Dermis blood vessel endothelial cell (primary cell): ENCODE results near the gene DLG1. TPM values are rescaled to one million over a fixed set of nuclear protein-coding genes. Genes with fewer than 3 reads are reported as not detected.
"Not testable (repeated sequence)": the region's sequence is repeated elsewhere in the genome, so short reads cannot be mapped to it uniquely, and the experiment has no call there.

Experiments
- DNase-seq: peaks from one replicate; pipeline ENCODE4 v3.0.0; 2010
- total RNA-seq: library from RNA; depleted of rRNA; stranded (reverse); fragments of >200 nt; gene quantifications from 2 replicates; pipeline ENCODE4 v1.2.3, GENCODE V29; 2014

The DLG1 gene
- total RNA-seq, 1 donor from 2014 or later = 82.2 TPM

DNA sequence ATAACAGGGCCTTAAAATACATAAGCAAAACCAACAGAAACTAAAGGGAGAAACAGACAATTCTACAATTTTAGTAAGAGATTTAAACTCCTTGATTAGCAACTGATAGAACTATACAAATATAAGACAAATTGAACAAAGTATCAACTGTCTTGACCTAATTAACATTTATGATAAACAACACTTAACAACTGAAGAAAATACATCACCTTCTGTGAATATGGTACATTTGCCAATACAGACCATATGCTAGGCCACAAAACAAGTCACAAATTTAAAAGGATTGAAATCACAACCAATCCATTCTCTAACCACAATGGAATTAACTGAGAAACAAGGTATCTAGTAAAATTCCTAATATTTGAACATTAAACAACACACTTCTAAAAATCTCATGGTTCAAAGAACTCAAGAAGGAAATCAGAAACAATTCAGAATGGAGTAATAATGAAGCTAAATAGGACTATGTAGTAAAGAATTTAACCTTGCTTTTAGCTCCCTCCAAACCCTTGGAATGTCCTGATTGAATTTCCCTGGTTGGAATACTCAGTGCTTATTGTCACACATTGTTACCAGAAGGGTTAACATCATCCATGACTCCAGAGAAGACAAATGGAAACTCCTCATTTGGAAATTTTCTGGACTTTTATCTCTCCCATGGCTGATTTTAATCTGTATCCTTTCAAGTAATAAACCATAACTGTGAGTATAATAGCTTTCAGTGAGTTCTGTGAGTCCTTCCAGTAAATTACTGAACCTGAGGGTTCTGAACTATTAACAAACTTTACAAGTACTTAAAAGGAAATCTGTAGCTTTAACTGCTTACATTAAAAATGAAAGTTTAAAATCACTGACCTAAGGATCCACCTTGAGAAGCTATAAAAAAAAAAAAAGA is 88.8 kb downstream of the DLG1 start:
- DNase-seq = no peak

DNA sequence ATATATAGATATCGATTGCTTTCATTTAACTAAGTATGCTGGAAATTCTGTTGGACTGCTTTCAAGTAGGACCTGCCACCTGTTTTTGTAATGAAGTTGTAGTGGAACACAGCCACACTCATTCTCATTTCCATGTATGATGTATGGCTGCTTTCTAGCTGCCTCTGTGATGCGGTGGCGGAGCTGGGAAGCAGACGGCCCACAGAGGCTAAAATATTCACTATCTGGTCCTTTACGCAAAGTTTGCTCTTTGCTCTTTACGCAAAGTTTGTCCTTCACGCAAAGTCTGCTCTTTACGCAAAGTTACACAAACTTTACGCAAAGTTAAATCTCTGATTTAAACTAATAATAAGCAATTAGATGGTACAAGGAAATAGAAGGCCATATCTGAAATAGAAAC is 91.5 kb downstream of the DLG1 start:
- no peak for DNase-seq

DNA sequence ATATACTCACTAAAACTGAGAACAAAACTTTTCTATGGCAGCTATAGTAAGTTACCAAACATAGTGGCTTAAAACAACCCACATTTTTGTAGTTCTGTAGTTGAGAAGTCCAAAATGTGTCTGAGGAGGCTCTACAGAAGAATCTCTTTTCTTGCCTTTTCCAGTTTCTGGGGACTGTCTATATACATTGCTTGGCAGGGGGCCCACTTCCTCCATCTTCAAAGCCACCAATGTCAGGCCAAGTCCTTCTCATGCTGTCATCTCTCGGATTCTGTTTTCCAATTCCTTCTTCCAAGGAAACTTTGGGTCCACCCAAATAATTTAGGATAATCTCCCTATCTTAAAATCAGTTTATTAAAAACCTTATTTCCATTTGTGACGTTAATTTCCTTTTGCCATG is 92.7 kb downstream of the DLG1 start:
- DNase-seq = no peak

DNA sequence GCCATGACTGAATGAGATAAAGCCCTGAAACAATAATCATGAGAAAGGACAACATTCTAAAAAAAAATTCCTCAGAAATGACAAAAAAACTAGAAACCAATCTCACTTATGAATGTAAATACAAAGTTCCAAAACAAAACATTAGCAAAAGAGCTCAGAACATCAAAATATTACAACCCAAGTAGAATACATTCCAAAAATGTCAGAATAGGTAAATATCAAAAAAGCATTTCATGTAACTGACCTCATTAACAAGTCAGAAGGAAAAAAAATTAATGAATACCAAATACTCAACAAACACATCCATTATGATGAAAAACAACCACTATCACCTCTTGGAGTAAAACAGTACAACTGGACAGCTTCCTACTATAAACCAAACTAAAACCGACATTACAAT is 93.1 kb downstream of the DLG1 start:
- no peak for DNase-seq

DNA sequence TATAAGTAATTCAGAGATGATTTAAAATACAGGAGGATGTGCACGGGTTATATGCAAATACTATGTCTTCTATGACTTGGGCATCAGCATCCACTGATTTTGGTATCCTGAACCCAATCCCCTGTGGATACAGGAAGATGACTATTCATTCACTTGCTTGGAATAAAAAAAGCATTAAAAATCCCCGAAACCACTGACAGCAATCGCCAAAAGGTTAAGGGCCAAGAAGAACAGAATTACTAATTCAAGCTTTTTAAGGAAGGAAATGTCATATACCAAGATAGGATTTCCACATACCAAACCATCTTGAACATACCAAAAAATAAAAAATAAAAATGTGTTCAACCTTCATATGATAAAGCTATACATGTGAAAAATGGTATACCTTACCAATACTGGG is 93.7 kb downstream of the DLG1 start:
- DNase-seq = no peak

DNA sequence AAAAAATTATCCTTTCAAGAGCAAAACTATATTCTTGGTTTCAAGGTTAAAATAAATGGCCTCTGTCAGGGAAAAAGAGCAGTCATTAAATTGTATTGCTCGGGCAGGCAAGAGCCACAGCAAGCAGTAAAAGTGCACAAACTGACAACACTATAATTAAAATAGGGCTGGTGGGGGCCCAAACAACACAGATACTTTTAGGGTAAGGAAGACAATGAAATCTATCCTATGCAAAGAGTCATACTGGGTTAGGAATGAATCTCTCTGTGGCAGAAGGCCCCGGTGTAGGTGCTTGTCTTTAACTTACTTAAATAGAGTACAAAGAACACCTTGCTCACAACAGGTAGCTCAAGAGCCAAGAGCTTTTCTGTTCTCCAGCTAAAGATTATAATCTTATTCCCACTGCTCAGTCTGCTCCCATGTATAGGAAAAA is 94.7 kb downstream of the DLG1 start:
- no peak for DNase-seq

DNA sequence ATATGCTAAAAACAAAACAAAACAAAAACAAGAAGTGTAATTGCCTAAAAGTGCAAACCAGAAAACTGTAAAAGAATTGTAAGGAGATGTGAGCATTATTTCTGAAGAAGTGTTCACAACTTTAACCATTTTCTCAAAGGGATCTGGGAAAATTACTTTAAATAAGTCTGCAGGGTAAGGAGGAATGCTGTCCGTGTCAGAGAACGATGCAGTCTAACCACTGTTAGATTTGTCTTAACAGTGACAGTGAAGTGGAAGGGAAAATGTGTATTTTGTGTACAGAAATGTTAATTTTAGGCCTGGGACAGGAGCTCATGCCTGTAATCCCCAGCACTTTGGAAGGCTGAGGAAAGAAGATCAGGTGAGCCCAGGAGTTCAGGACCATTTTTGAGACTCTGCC is 95.7 kb downstream of the DLG1 start:
- no peak for DNase-seq

DNA sequence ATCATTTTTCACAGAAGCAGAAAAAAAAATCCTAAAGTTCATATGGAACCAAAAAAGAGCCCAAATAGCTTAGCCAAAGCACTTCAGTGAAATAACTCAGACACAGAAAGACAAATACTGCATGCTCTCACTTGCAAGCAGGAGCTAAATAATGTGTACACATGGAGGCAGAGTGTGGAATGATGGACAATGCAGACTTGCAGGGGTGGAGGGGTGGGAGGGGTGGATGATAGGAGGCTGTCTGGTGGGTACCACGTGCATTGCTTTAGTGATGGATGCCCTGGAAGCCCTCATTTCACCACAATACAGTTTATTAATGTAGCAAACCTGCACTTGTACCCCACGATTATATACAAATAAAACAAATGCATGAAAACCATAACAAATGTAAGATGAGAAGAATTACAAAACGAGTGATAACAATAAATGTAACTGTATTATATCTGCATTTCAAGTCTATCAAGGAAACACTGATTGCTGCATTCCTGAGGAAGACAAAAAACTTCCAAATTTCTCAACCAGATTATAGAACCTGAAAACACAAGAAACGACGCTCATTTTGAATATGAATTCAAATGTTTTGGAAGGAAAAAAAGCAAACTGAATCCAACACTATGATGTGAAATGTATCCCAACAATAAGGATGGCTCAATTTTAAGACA is 96.5 kb downstream of the DLG1 start:
- no peak for DNase-seq

DNA sequence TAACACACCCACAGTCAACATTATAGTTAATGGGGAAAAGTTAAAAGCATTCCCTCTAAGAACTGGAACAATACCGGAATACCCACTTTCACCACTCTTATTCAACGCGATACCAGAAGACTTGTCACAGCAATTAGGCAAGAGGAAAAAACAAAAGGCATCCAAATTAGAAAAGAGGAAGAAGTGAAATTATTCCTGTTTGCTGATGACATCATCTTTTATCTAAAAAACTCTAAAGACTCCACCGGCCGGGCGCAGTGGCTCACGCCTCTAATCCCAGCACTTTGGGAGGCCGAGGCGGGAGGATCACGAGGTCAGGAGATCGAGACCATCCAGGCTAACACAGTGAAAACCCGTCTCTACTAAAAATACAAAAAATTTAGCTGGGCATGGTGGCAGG is 97.6 kb downstream of the DLG1 start:
- DNase-seq = not testable (repeated sequence)

DNA sequence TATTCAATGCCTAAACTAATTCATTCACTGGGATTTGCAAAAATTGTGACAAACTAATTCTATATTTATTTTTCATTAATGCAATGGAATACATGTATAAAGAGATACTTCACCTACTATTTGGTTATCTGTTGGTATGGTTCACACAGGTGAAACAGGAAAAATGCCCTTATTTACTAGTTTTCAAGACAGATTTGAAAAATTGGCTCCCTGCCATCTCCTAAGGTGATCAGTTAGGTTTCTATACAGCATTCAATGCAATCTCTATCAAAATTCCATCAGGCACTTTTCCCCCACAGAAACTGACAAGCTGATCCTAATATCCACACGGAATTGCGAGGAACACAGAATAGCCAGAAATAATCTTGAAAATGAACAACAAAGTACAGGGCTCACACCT is 101.1 kb downstream of the DLG1 start:
- DNase-seq = no peak

DNA sequence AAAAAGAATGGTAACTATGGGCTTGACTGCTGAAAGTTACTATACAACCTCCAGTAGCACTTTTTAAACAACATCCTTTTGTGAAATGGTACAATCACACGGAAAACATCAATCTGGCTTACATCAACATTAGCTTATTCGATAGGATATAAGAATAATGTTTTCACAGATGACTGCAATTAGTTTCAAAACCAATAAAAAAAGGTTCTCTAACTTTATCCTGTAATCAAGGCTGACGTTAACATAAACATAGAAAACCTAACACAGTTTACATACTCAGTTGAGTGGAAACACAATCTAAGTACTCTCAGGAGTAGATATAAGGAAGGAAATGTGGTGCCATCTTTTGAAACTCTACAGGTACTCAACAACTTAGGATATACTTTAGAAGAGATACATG is 102.2 kb downstream of the DLG1 start:
- DNase-seq = no peak

DNA sequence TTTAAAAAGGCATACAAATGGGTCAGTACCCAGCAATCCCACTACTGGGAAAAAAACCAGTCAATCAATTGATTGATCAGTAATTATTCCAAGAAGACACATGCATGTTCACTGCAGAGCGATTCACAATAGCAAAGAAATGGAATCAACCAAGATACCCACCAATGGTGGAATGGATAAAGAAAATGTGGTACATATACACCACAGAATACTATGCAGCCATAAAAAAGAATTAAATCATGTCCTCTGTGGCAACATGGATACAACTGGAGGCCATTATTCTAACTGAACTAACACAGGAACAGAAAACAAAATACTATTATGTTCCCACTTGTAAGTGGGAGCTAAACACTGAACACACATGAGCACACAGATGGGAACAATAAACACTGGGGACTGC is 103.1 kb downstream of the DLG1 start:
- no peak for DNase-seq

DNA sequence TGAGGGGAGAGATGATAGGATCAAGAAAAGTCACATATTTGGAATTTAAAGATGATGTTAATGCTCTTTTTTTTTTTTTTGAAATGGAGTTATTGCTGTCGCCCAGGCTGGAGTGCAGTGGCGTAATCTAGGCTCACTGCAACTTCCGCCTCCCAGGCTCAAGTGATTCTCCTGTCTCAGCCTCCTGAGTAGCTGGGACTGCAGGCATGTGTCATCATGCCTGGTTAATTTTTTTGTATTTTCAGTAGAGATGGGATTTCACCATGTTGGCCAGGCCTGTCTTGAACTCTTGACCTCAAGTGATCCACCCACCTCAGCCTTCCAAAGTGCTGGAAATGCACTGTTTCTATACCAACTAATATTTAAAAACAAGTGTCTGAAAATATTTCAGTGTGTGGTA is 104.7 kb downstream of the DLG1 start:
- not testable (repeated sequence) for DNase-seq

DNA sequence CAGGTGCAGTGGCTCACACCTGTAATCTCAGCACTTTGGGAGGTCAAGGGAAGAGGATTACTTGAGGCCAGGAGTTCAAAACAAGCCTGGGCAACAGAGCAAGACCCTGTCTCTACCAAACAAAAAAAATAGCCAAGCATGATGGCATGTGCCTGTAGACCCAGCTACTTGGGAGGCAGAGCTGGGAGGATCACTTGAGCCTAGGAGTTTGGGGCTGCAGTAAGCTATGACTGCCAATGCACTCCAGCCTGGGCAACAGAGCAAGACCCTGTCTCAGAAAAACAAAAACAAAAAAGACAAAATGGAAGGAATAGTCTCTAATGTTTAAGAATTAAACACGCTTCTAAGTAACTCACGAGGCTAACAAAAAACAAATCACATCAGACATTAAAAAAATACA is 106.5 kb downstream of the DLG1 start:
- no peak for DNase-seq

DNA sequence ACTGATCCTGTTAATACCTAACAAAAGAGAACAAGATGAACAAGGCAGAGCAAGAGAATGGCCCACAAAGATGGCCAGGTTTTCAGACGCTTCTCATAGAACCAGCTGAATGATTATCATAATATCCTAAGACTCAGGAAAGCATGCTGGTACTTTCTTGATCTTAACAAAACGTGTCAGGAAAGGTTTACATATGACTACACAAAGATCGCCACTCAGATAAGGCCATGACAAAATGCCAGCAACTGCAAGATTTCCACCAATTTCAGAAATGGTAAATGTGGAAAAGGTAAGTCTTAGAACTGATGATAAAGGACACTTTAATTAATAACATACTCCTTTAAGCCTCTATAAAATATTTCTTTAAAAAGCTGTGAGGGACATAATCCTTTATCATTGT is 108.8 kb downstream of the DLG1 start:
- DNase-seq = peak; percentile 15

DNA sequence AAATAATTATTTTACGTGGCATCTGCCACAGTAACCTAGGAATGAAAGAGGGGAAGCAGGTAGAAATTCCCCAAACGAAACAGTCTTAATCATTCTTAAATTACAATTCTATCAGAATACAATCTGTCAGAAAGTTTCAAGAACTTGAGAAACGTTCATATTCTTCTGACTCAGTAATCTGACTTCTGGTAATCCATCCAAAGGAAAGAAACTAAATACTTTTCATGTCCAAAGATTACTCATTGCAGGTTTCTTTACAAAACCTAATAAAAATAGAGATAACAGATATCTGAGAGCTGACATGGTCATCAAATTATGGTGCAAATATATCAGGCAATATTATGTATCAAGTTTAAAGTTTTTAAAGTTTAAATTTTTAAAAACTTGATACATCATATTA is 109.4 kb downstream of the DLG1 start:
- DNase-seq = no peak

DNA sequence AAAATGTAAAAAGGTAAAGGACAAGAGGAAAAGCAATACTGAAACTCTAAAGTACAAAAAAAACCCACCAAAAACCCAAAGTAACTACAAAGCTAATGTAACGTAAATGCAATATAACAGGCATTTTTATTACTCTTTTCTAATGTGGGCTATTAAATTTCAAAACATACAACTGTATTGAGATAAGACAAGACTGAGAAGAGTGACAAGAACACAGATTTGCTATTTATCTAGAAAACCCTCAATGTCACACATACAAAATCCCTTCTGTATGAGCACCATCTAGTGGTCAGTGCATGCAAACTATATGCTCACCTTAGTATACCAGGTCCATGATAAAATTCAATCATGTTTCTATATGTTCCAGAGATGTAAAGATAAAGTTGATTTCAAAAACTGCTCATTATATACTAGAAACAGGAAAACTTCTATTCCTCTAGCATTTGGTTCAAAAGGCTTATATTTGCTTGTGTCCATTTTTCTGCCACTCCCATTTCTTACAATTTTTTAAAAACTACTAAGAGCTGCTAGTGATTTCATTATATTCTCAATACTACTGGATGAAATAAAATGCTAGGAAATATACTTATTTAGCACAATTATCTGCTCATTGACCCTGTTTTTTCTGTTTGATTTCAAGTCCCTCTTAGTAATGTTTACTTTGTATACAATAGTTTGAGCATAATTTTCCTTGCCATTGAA is 111.4 kb downstream of the DLG1 start:
- DNase-seq = peak; percentile 80

DNA sequence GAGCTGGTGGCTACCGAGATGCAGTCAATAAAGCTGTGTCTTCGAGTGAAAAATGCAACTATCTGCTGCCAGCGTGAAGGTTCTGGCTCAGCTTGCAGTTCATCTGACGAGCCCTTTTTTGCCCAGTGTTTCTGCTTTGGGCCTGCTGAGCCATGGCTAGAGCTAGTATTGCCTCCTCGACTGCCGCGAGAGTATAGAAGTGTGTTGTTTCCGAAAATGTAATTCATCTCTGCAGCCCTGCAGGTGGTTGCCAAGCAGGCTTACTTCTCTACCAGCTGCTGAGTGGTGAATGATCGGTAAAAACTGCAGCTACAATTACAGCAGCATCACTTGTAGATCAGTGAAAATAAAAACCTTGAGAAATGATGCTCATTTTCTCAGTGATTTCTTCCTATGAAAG is 114.8 kb downstream of the DLG1 start:
- no peak for DNase-seq

DNA sequence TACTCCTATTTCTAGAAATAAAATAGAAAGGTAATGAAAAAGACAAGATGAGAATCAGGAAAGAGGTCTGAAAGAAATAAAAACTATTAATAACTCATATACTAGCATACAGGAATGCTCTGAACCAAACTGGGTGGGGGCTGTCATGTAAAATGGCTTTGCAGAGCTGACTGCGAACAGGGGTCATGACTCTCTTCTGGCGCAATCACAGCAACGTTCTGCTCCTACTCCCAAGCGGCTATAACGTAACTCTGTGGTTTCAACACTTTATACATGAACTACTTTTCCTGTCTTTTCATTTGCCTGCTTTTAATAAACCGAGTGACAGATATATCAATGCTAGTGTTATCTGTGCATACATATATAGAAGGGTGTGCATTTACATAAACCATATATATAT is 116.7 kb downstream of the DLG1 start:
- DNase-seq = peak; percentile 10

DNA sequence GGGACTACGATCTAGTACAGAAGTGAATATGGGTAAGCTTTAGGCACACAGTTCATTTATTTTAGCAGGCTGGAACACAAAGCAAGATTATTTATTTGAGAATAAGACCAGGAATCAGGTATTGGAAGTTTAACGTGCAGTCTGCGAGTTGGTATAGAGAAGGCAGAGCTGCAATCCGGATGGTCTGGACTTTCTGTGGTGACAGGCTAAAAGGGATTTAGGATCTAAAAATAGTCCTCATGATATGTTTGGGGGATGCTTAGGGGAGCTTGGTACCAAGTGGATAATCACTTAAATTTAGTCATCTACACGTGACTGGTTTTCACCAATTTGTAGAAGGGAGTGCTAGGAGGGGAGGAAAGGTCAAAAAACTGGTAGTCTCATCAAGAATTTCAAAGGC is 119.4 kb downstream of the DLG1 start:
- DNase-seq = no peak

DNA sequence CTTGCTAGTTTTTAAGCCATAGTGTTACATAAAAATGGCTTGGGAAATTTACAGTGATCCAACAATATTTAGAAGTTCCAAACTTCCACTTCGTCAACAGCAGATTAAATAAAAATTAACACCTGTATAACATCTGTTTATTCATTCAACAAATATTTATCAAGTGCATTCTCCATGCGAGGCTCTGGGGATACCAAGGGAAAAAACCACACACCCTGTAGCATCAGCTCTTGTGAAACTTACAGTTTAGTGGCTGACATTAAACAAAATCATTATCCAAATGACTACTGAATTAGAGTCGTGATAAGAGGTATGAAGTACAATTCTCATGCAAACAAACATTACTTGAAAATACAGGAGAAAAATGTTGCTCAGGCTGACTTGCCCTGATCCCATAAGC is 122.9 kb downstream of the DLG1 start:
- no peak for DNase-seq

DNA sequence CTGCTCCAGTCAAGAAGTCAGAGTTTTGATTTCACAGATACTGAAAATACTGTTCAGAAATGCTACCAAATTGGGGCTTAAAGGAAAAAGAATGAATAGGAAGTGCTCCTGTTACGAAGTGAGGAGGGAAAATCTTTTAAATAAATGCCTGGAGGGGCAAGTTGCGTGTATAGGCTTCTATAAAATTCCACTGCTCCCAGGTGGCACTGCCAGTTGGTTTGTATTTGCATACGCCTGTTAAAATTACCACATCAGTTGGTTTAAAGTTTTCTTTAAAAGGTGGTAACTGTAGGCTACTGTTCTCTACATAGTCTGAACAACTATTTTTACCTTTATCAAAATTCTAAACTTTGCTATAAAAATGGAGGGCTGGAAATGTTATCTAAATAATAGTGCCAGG is 123.5 kb downstream of the DLG1 start:
- no peak for DNase-seq

DNA sequence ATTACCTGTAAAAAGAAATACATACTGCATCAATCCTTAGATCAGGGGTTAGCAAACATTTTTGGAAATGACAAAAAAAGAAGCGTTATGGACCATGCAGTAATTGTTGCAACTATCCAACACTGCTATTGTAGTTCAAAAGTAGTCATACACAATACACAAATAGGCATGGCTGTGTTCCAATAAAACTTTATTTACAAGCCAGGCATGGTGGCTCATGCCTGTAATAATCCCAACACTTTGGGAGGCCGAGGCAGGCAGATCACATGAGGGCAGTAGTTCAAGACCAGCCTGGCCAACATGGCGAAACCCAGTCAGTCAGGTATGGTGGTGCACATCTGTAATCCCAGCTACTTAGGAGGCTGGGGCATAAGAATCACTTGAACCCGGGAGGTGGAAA is 124.8 kb downstream of the DLG1 start:
- DNase-seq = no peak
